Large intestine (tissue), 3 donors: ENCODE measurements around the gene NES. TPM values are rescaled to one million over a fixed set of nuclear protein-coding genes. Genes with fewer than 3 reads are reported as not detected.
A peak's percentile ranks its signal among the peaks of the same experiment; 100 is the strongest.

ENCODE experiments used
- DNase-seq, 2 donors: peaks; one replicate each; pipeline versions ENCODE4 v3.0.0 to v3.0.0-alpha.2; 2013
- H3K27ac ChIP-seq: one replicate; pipeline ENCODE4 v1.5.1; 2013; ENCODE audit warnings: low read length
- H3K27me3 ChIP-seq: 2 replicates; pipeline ENCODE4 v1.6.1; 2013; ENCODE audit warnings: low read length; ENCODE audit not compliant: control insufficient read depth, insufficient read depth
- H3K36me3 ChIP-seq: 2 replicates; pipeline ENCODE4 v1.6.1; 2013; ENCODE audit warnings: low read length; ENCODE audit not compliant: control insufficient read depth, insufficient read depth
- H3K4me1 ChIP-seq: one replicate; pipeline ENCODE4 v1.6.1; 2013; ENCODE audit warnings: low read length; ENCODE audit not compliant: control insufficient read depth, insufficient read depth
- H3K4me3 ChIP-seq: one replicate; pipeline ENCODE4 v1.5.1; 2013; ENCODE audit warnings: low read length
- H3K9me3 ChIP-seq: one replicate; pipeline ENCODE4 v1.6.1; 2013; ENCODE audit warnings: mild to moderate bottlenecking, low read depth, low read length, moderate library complexity; ENCODE audit not compliant: control insufficient read depth
- WGBS: methylation state at CpG from one replicate; pipeline ENCODE4 v1.1.5; 2013; ENCODE audit warnings: low lambda C conversion rate; ENCODE audit not compliant: insufficient coverage; 5-methylcytosine and 5-hydroxymethylcytosine counted together
- polyA plus RNA-seq: library from polyadenylated mRNA; unstranded; fragments of 120-200 nt; gene quantifications from one replicate; pipeline ENCODE4 v1.2.1, GENCODE V29; 2013

NES gene
- polyA plus RNA-seq, 1 donor, result 26.5 TPM

- no peak for DNase-seq
- Histone ChIP-seq H3K27me3 (peaks cover 77% of the 10 kb centered on the region), H3K4me1 (peaks cover 22% of the 10 kb centered on the region), H3K9me3 (peaks cover 6% of the 10 kb centered on the region), H3K4me3 (no peak overlapping the region), H3K36me3 (peaks cover 3% of the 10 kb centered on the region), H3K27ac (no peak overlapping the region)
- no CpG with 5 or more reads among the region's 3 CpGs for WGBS
Measured at GRCh38 chr1:156645056-156645455, 32.2 kb downstream of the NES start.

GRCh38 chr1:156644640-156645039 lies 32.6 kb downstream of the NES start:
- Histone ChIP-seq H3K27me3 (peaks cover 81% of the 10 kb centered on the region), H3K9me3 (peaks cover 6% of the 10 kb centered on the region)
- no CpG with 5 or more reads among the region's 1 CpG for WGBS

GRCh38 chr1:156644146-156644545 lies 33.1 kb downstream of the NES start:
- H3K4me3 ChIP-seq, result no peak overlapping the region
- H3K27me3 ChIP-seq, result peaks cover 84% of the 10 kb centered on the region
- DNase-seq, result no peak
- H3K9me3 ChIP-seq, result peaks cover 6% of the 10 kb centered on the region
- H3K4me1 ChIP-seq, result peaks cover 22% of the 10 kb centered on the region
- H3K36me3 ChIP-seq, result peaks cover 3% of the 10 kb centered on the region
- H3K27ac ChIP-seq, result no peak overlapping the region
- no CpG with 5 or more reads among the region's 3 CpGs for WGBS

More at GRCh38 chr1:156644640-156645039, 32.6 kb downstream of the NES start:
- H3K4me3 ChIP-seq, result no peak overlapping the region
- peaks cover 22% of the 10 kb centered on the region for H3K4me1 ChIP-seq
- H3K27ac ChIP-seq, result no peak overlapping the region
- H3K36me3 ChIP-seq, result peaks cover 3% of the 10 kb centered on the region
- DNase-seq, result no peak

GRCh38 chr1:156643778-156644092 lies 33.5 kb downstream of the NES start:
- Histone ChIP-seq H3K9me3 (peaks cover 6% of the 10 kb centered on the region), H3K36me3 (peaks cover 3% of the 10 kb centered on the region), H3K27me3 (peaks cover 88% of the 10 kb centered on the region), H3K4me3 (no peak overlapping the region), H3K27ac (no peak overlapping the region), H3K4me1 (peaks cover 22% of the 10 kb centered on the region)
- WGBS, result no CpG with 5 or more reads among the region's 7 CpGs
- DNase-seq, result no peak

- Histone ChIP-seq H3K4me1 (peaks cover 22% of the 10 kb centered on the region), H3K27me3 (peaks cover 91% of the 10 kb centered on the region), H3K27ac (no peak overlapping the region), H3K9me3 (peaks cover 6% of the 10 kb centered on the region), H3K4me3 (no peak overlapping the region), H3K36me3 (peaks cover 3% of the 10 kb centered on the region)
- no CpG with 5 or more reads among the region's 7 CpGs for WGBS
- DNase-seq, result peak in 1 of 2 donors; percentile 68
Measured at GRCh38 chr1:156643049-156643777, 34.0 kb downstream of the NES start.

GRCh38 chr1:156642265-156643048 lies 34.8 kb downstream of the NES start:
- peak overlapping the region; percentile 33 for H3K4me3 ChIP-seq

GRCh38 chr1:156641761-156642264 lies 35.4 kb downstream of the NES start, which contains the start of gene BCAN:
Gene BCAN (plus strand): TSS chr1:156642117. CDS start chr1:156646055, 3,938 bp downstream.
- Histone ChIP-seq H3K4me1 (peaks cover 22% of the 10 kb centered on the region), H3K36me3 (peaks cover 3% of the 10 kb centered on the region), H3K27ac (no peak within 1 kb of the TSS), H3K4me3 (peak within 1 kb of the TSS; percentile 33), H3K27me3 (peaks cover 86% of the 10 kb centered on the region), H3K9me3 (peaks cover 4% of the 10 kb centered on the region)
- peak in 1 of 2 donors; percentile 52 for DNase-seq
- WGBS, result no CpG with 5 or more reads among the region's 46 CpGs

More at GRCh38 chr1:156642265-156643048, 34.8 kb downstream of the NES start:
- WGBS, result 0% methylated on average over 1 of the region's 40 CpGs
- H3K27me3 ChIP-seq, result peaks cover 90% of the 10 kb centered on the region
- H3K36me3 ChIP-seq, result peaks cover 3% of the 10 kb centered on the region
- H3K4me1 ChIP-seq, result peaks cover 22% of the 10 kb centered on the region
- DNase-seq, result no peak
- peaks cover 6% of the 10 kb centered on the region for H3K9me3 ChIP-seq
- H3K27ac ChIP-seq, result no peak overlapping the region

- Histone ChIP-seq H3K9me3 (no peaks in the 10 kb centered on the region), H3K36me3 (peaks cover 3% of the 10 kb centered on the region), H3K4me1 (peaks cover 22% of the 10 kb centered on the region), H3K4me3 (no peak overlapping the region), H3K27ac (no peak overlapping the region), H3K27me3 (peaks cover 84% of the 10 kb centered on the region)
- WGBS, result no CpG with 5 or more reads among the region's 6 CpGs
- DNase-seq, result no peak
Measured at GRCh38 chr1:156640842-156641706, 36.1 kb downstream of the NES start.

- Histone ChIP-seq H3K36me3 (peaks cover 3% of the 10 kb centered on the region), H3K27me3 (peaks cover 85% of the 10 kb centered on the region), H3K27ac (no peak overlapping the region), H3K9me3 (no peaks in the 10 kb centered on the region), H3K4me3 (no peak overlapping the region), H3K4me1 (peaks cover 22% of the 10 kb centered on the region)
- DNase-seq, result no peak
- WGBS, result no CpG with 5 or more reads among the region's 6 CpGs
Measured at GRCh38 chr1:156639601-156640101, 37.6 kb downstream of the NES start.
